Measurements from ENCODE around the gene PTGS2. TPM values are rescaled to one million over a fixed set of nuclear protein-coding genes. Genes with fewer than 3 reads are reported as not detected.

Gene PTGS2
- polyA plus RNA-seq, 3 donors: 39.2 to 159 (median 113) TPM

DNA sequence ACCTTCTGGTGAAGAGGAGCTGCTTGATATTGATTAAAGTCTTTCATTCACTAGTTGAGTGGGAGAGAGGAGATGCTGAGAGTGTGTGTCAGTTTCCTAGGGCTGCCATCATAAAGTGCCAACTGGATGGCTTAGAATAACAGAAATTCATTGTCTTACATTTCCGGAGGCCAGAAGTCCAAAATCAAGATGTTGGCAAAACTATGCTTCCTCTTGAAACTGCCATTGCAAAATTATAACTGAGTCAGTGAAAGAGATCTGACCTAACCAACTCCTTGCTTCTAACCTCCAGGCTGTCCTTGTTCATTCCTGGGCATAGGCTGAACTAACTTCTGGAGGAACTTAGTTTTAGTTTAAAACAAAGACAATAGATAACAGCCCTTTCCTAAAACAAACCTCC, 47.1 kb downstream of the PTGS2 start:
- Histone ChIP-seq H2AFZ (ENCODE audit: insufficient read depth, low read depth, low read length, poor library complexity, severe bottlenecking) (peak overlapping the region; percentile 6), H3K27ac (ENCODE audit: low read depth in 1 of 2, low read length in 2 of 2) (peak overlapping the region in 1 of 2 donors; percentile 69), H3K9me3 (replicated peaks in 1 of 2; ENCODE audit: control insufficient read depth in 1 of 2, insufficient read depth in 1 of 2, low read length in 2 of 2) (no peaks in the 10 kb centered on the region), H3K4me1 (ENCODE audit: control insufficient read depth in 1 of 2, insufficient read depth in 2 of 2, low read length in 2 of 2) (peaks cover 18 to 19% of the 10 kb centered on the region in 2 donors), H3K4me2 (replicated peaks; ENCODE audit: extremely low read depth, low read length, poor library complexity, severe bottlenecking) (no peak overlapping the region), H3K4me3 (replicated peaks in 1 of 3; ENCODE audit: low read depth in 2 of 3, low read length in 3 of 3) (no peak overlapping the region), H4K20me1 (ENCODE audit: insufficient read depth, low read length) (no peaks in the 10 kb centered on the region), H3K27me3 (ENCODE audit: control insufficient read depth in 2 of 2, insufficient read depth in 2 of 2, low read length in 2 of 2) (no peaks in the 10 kb centered on the region), H3K9ac (ENCODE audit: insufficient read depth, low read length, poor library complexity, severe bottlenecking) (no peak overlapping the region), H3K79me2 (ENCODE audit: insufficient read depth, low read length) (no peaks in the 10 kb centered on the region), H3K36me3 (replicated peaks in 1 of 2; ENCODE audit: control insufficient read depth in 1 of 2, insufficient read depth in 2 of 2, low read length in 2 of 2) (no peaks in the 10 kb centered on the region)
- H3K27me3 Mint-ChIP-seq (ENCODE audit: low read depth in 3 of 3): peaks cover 0 to 2% (median 1%) of the 10 kb centered on the region in 3 donors
- H3K4me3 Mint-ChIP-seq: no peak overlapping the region
- H3K27ac Mint-ChIP-seq: peak overlapping the region in 3 of 7 donors; percentile 50 to 68 (median 68)
- H3K9me3 Mint-ChIP-seq: peaks cover 0 to 4% (median 0%) of the 10 kb centered on the region in 7 donors
- DNase-seq: peak in 2 of 3 donors; percentile 54 to 64
- TF ChIP-seq CTCF (IDR thresholded peaks at IDR 0.05): no peak
- no peaks in the 10 kb centered on the region for H3K4me1 Mint-ChIP-seq
- intact Hi-C loops (cut with micrococcal nuclease): no loop called here
- WGBS (ENCODE audit: insufficient coverage): 0% methylated on average over 1 of the region's 1 CpG
- no peaks in the 10 kb centered on the region for H3K36me3 Mint-ChIP-seq

DNA sequence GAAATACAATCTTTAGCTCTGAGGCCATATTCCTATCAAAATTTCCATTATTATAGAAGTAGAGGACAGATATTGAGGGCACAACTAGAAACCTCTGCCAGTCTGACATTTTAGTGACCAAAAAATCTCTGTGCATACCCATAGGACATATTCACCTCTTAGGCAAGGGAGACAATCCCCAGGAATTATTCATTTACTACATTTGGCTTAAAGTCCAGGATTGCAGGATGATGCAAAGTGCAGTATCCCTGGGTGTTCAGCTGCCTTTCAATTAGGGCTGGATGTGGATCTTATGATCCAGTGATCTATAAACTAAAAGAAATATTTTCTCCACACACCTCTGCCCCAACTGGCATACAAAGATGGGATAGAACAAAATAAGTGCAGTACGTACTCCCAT, 50.9 kb downstream of the PTGS2 start:
- intact Hi-C loops (cut with micrococcal nuclease): no loop called here
- Mint-ChIP-seq H3K9me3 (peaks cover 0 to 2% (median 0%) of the 10 kb centered on the region in 7 donors), H3K27me3 (ENCODE audit: low read depth in 3 of 3) (no peaks in the 10 kb centered on the region), H3K4me1 (peaks cover 4% of the 10 kb centered on the region), H3K27ac (peak overlapping the region in 1 of 7 donors; percentile 13), H3K36me3 (no peaks in the 10 kb centered on the region), H3K4me3 (no peak overlapping the region)
- H3K4me3 ChIP-seq (replicated peaks in 1 of 3; ENCODE audit: low read depth in 2 of 3, low read length in 3 of 3): no peak overlapping the region
- H3K4me1 ChIP-seq (ENCODE audit: control insufficient read depth in 1 of 2, insufficient read depth in 2 of 2, low read length in 2 of 2): peaks cover 18 to 19% of the 10 kb centered on the region in 2 donors
- no CpG with 5 or more reads among the region's 1 CpG for WGBS (ENCODE audit: insufficient coverage)
- no peaks in the 10 kb centered on the region for H3K9me3 ChIP-seq (replicated peaks in 1 of 2; ENCODE audit: control insufficient read depth in 1 of 2, insufficient read depth in 1 of 2, low read length in 2 of 2)
- no peak for DNase-seq
- no peaks in the 10 kb centered on the region for H4K20me1 ChIP-seq (ENCODE audit: insufficient read depth, low read length)
- no peak overlapping the region for H3K27ac ChIP-seq (ENCODE audit: low read depth in 1 of 2, low read length in 2 of 2)
- no peak overlapping the region for H3K9ac ChIP-seq (ENCODE audit: insufficient read depth, low read length, poor library complexity, severe bottlenecking)
- no peak overlapping the region for H2AFZ ChIP-seq (ENCODE audit: insufficient read depth, low read depth, low read length, poor library complexity, severe bottlenecking)
- H3K27me3 ChIP-seq (ENCODE audit: control insufficient read depth in 2 of 2, insufficient read depth in 2 of 2, low read length in 2 of 2): no peaks in the 10 kb centered on the region
- no peak for TF ChIP-seq CTCF (IDR thresholded peaks at IDR 0.05)
- no peaks in the 10 kb centered on the region for H3K36me3 ChIP-seq (replicated peaks in 1 of 2; ENCODE audit: control insufficient read depth in 1 of 2, insufficient read depth in 2 of 2, low read length in 2 of 2)
- no peak overlapping the region for H3K4me2 ChIP-seq (replicated peaks; ENCODE audit: extremely low read depth, low read length, poor library complexity, severe bottlenecking)
- H3K79me2 ChIP-seq (ENCODE audit: insufficient read depth, low read length): no peaks in the 10 kb centered on the region

Measured in CD14-positive monocyte (primary cell).